ENCODE measurements around the gene SEPTIN8. TPM values are rescaled to one million over a fixed set of nuclear protein-coding genes. Genes with fewer than 3 reads are reported as not detected.

The SEPTIN8 gene
- total and polyA plus RNA-seq, 2 of the 13 experiments (the other 11 are each of a cell fraction or from before 2014, with no cell fraction given) = 41.4 to 49.9 TPM

DNA sequence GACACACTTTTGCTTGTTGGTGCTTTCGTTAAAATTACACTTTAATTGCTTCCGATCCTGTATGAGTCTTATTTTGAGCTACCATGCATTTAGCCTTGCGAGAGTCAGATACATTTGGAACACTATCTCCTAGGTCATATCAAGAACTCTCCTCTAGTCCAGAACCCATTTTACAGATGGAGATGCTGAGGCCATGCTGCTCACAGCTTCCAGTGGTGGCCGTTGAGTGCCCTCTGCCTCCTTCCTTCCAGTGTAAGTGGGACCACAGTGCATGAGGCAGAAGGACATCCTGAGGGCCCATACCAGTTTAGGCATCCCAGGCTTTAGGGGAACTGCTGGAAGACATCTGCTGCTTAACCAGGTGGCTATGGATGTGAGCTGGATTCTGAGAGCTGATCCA is 22.9 kb downstream of the SEPTIN8 start:
- Histone ChIP-seq H3K27me3 (ENCODE audit: control insufficient read depth in 1 of 2, insufficient read depth in 2 of 2, low read length in 2 of 2) (no peaks in the 10 kb centered on the region), H3K9me3 (ENCODE audit: low read length) (no peaks in the 10 kb centered on the region), H3K9ac (ENCODE audit: insufficient read depth, low read depth, low read length) (no peak overlapping the region), H4K20me1 (ENCODE audit: insufficient read depth, low read length) (no peaks in the 10 kb centered on the region), H3K4me2 (ENCODE audit: low read depth, low read length) (no peak overlapping the region), H3K4me3 (replicated peaks in 1 of 3; ENCODE audit: insufficient read depth in 1 of 3, low read depth in 2 of 3, low read length in 3 of 3) (no peak overlapping the region), H3K4me1 (ENCODE audit: insufficient read depth, low read length) (no peaks in the 10 kb centered on the region; the same call in 1 of the 2 replicates), H3K27ac (ENCODE audit: extremely low read length, insufficient read depth, low read length) (no peak overlapping the region), H3K79me2 (ENCODE audit: insufficient read depth, low read length) (no peaks in the 10 kb centered on the region), H2AFZ (ENCODE audit: low read length) (no peak overlapping the region), H3K36me3 (replicated peaks in 1 of 2; ENCODE audit: control insufficient read depth in 1 of 2, insufficient read depth in 2 of 2, low read length in 2 of 2) (peaks cover 6 to 7% of the 10 kb centered on the region in 2 experiments; a peak in 4 of 5 replicates)
- ATAC-seq = no peak
- BruUV-seq (replicated peaks) = no TSS peak
- no peak for DNase-seq (ENCODE audit: low spot score)
- in situ Hi-C loops (cut with HindIII; ENCODE audit: extremely low pct_ligation_motif_present, low pct_unique_long_range_greater_than_20kb) = no loop called here
- FAIRE-seq = no peak
- WGBS (ENCODE audit: low lambda C conversion rate) = 88% methylated on average over 4 of the region's 4 CpGs
- ChIA-PET CTCF (ENCODE audit: low intra/inter-chr PET ratio, low total read pairs) (interaction anchor here (1.3 to 1.6 kb wide), 3 partner anchors 53 to 66 kb away, joined by 4 to 11 read pairs (median 5); no protein-coding TSS in a partner anchor), POLR2A (interaction anchor here (1.1 to 1.7 kb wide), 3 partner anchors 16 to 116 kb away, joined by 4 to 6 read pairs (median 5); partner anchors contain the start of gene KIF3A)
- TF ChIP-seq, protein P1, sequence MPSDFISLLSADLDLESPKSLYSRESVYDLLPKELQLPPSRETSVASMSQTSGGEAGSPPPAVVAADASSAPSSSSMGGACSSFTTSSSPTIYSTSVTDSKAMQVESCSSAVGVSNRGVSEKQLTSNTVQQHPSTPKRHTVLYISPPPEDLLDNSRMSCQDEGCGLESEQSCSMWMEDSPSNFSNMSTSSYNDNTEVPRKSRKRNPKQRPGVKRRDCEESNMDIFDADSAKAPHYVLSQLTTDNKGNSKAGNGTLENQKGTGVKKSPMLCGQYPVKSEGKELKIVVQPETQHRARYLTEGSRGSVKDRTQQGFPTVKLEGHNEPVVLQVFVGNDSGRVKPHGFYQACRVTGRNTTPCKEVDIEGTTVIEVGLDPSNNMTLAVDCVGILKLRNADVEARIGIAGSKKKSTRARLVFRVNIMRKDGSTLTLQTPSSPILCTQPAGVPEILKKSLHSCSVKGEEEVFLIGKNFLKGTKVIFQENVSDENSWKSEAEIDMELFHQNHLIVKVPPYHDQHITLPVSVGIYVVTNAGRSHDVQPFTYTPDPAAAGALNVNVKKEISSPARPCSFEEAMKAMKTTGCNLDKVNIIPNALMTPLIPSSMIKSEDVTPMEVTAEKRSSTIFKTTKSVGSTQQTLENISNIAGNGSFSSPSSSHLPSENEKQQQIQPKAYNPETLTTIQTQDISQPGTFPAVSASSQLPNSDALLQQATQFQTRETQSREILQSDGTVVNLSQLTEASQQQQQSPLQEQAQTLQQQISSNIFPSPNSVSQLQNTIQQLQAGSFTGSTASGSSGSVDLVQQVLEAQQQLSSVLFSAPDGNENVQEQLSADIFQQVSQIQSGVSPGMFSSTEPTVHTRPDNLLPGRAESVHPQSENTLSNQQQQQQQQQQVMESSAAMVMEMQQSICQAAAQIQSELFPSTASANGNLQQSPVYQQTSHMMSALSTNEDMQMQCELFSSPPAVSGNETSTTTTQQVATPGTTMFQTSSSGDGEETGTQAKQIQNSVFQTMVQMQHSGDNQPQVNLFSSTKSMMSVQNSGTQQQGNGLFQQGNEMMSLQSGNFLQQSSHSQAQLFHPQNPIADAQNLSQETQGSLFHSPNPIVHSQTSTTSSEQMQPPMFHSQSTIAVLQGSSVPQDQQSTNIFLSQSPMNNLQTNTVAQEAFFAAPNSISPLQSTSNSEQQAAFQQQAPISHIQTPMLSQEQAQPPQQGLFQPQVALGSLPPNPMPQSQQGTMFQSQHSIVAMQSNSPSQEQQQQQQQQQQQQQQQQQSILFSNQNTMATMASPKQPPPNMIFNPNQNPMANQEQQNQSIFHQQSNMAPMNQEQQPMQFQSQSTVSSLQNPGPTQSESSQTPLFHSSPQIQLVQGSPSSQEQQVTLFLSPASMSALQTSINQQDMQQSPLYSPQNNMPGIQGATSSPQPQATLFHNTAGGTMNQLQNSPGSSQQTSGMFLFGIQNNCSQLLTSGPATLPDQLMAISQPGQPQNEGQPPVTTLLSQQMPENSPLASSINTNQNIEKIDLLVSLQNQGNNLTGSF (CRISPR knock-in tag; IDR thresholded peaks at IDR 0.05) = no peak
- TF ChIP-seq NR3C1 (CRISPR knock-in tag; IDR thresholded peaks at IDR 0.05) (no peak), ZNF629 (CRISPR knock-in tag; conservative IDR thresholded peaks at IDR 0.05) (peak; percentile 66)
- intact Hi-C loops (cut with micrococcal nuclease; ENCODE audit: unreplicated experiment) = no loop called here

Data from HepG2 (cell line).